Spleen (tissue), 7 donors: ENCODE results near the gene HS3ST4.

Experiments
- CTCF ChIP-seq, 11 experiments: fragments of 200-600 bp in 7 of 11; fragments of 450-650 bp in 4 of 11; sonication (generic) in 4 of 11; IDR thresholded peaks in 8 of 11; conservative IDR thresholded peaks in 3 of 11; 1 replicate in 7 of 11; 2 replicates in 4 of 11; pipeline versions ENCODE4 v1.4.0 to v1.8.0; 2016 to 2021; ENCODE audit warnings: antibody characterized with exemption in 11 of 11, inconsistent platforms in 4 of 11, mild to moderate bottlenecking in 1 of 11
- POLR2A ChIP-seq, 3 donors: fragments of 450-650 bp; IDR thresholded peaks; one replicate each; pipeline ENCODE4 v1.5.1; 2017; ENCODE audit warnings: antibody characterized with exemption in 3 of 3, mild to moderate bottlenecking in 1 of 3
- donor health status: DM: no; HTN: no; CAD: no; lungs with moderate emphysema.
- donor health status: DM: no; HTN: no; CAD: no.
- donor health status: DM: no; HTN: no; CAD: no.

DNA sequence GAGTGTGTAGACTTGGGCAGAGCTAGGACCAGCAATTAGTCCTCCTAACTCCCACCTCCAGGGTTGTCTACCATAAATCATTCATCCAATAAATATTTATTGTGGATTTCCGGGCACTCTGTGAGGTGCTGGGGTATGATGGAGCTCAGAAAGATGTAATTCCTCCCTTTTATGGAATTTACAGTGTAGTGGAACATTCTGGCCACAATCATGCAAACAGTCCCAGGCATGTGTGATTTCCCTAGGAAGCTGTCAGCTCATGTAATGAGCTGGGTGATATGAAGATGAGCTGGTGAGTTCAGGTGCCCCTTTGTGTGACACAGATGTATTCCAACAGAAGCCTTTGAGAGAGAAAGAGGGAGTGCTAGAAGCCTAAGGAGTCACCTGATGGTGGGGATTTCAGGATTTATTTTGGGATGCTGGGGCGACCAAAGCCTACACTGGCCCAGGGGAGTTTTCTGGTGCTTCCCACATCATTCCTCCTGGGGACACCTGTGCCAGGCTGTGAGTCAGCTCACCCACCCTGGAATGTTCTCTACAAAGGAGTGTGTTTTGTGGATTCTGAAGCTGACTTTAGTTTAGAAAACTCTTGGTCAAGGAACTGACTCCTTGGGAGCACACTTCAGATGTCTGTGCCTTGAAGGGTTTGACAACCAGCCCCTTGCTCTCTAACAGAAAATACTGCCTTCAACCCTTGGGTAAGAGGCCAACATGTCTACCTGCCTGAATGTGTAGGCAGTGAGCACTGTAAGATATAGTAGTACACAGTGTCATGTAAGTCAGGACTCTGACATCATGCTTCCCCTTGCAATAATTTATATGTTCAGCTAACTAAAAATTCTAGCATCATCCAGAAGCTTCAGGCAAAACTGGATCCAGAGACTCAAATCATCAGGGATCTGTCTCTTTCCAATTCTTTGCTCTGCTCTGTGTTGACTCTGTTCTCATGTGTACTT, 42.9 kb downstream of the HS3ST4 start:
- no peak for TF ChIP-seq CTCF (IDR thresholded peaks at IDR 0.05 in 8 of 11, conservative IDR thresholded peaks at IDR 0.05 in 3 of 11)
- no peak for TF ChIP-seq POLR2A (IDR thresholded peaks at IDR 0.05)
